ENCODE data around the gene SCARB2. TPM values are rescaled to one million over a fixed set of nuclear protein-coding genes. Genes with fewer than 3 reads are reported as not detected.

Gene SCARB2
- total and polyA plus RNA-seq, 12 donors: 76.6 to 199 (median 105) TPM

DNA sequence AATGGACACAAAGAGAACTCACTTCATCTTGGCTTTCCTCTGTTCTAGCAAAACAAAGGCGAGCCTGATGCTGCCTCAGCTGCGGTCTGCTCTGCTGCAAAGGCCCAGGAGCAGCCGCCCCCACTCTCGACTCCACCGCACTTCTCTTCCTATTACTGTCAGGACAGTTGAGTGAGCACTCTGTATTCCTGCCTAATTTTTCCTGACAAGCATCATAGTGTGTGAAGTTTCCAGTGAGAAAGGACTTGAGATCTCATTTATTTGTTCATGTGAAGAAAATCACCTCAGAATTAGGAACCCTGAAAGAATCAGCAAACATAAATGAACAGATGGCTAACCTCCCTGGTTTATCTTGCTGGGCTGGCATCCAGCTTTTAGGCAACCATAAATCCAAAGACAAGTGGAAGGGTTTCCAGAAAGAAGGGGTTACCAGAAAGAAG lies 15.6 kb downstream of the SCARB2 start:
- peaks cover 14 to 100% (median 86%) of the 10 kb centered on the region in 9 donors for H3K4me1 ChIP-seq
- DNase-seq (peak in 1 of 2 donors; percentile 53), ATAC-seq (peak in 7 of 8 donors; percentile 49 to 84 (median 74))
- H3K9me3 ChIP-seq: peaks cover 0 to 3% (median 0%) of the 10 kb centered on the region in 11 donors
- WGBS, 2 donors: 19 to 34% methylated on average over 5 of the region's 5 CpGs
- peak overlapping the region in 1 of 10 donors; percentile 2 for H3K4me3 ChIP-seq
- intact Hi-C loops (cut with DNase I): no loop called here
- TF ChIP-seq, protein P1, sequence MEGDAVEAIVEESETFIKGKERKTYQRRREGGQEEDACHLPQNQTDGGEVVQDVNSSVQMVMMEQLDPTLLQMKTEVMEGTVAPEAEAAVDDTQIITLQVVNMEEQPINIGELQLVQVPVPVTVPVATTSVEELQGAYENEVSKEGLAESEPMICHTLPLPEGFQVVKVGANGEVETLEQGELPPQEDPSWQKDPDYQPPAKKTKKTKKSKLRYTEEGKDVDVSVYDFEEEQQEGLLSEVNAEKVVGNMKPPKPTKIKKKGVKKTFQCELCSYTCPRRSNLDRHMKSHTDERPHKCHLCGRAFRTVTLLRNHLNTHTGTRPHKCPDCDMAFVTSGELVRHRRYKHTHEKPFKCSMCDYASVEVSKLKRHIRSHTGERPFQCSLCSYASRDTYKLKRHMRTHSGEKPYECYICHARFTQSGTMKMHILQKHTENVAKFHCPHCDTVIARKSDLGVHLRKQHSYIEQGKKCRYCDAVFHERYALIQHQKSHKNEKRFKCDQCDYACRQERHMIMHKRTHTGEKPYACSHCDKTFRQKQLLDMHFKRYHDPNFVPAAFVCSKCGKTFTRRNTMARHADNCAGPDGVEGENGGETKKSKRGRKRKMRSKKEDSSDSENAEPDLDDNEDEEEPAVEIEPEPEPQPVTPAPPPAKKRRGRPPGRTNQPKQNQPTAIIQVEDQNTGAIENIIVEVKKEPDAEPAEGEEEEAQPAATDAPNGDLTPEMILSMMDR (IDR thresholded peaks at IDR 0.05): no peak
- peaks cover 0 to 28% (median 7%) of the 10 kb centered on the region in 9 donors for H3K36me3 ChIP-seq
- no peaks in the 10 kb centered on the region for H3K27me3 ChIP-seq
- peak overlapping the region; percentile 30 to 89 (median 70) for H3K27ac ChIP-seq

DNA sequence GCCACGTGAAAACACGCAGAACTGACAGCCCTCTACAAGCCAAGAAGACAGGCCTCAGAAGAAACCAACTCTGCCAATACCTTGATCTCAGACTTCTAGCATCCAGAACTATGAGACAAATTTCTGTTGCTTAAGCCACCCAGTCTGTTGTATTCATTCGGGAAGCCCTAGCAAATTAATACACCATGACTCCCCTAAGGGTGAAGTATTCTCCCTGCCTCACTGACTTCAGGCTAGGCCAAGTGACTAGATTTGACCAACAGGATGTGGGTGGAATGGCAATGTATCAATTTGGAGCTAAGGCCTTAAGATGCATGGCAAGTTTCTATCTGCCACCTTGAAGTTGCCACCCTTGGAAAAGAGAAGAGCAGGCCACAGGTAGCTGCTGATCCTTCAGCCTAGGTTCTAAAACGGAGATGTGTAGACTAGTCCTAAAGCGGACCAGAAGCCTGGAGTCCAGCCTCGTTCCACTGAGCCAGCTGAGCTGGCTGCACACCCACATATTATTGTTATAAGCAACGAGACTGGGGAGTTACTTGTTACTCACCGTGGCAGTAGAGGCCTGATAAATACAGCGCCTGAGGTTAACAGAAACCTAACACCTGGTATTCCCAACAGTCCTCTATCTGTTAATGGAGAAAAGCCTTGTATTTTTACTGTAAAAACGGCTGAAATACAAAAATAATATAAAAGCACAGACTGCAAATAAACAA lies 16.4 kb downstream of the SCARB2 start:
- TF ChIP-seq, protein P1 (IDR thresholded peaks at IDR 0.05): no peak
- DNase-seq (no peak), ATAC-seq (no peak)
- peaks cover 0 to 36% (median 15%) of the 10 kb centered on the region in 9 donors for H3K36me3 ChIP-seq
- H3K9me3 ChIP-seq: peaks cover 0 to 11% (median 0%) of the 10 kb centered on the region in 11 donors
- intact Hi-C loops (cut with DNase I): no loop called here
- no peak overlapping the region for H3K4me3 ChIP-seq
- WGBS, 2 donors: 69 to 73% methylated on average over 10 of the region's 10 CpGs
- peaks cover 14 to 99% (median 82%) of the 10 kb centered on the region in 9 donors for H3K4me1 ChIP-seq
- H3K27me3 ChIP-seq: no peaks in the 10 kb centered on the region
- H3K27ac ChIP-seq: peak overlapping the region in 9 of 10 donors; percentile 33 to 89 (median 71)

DNA sequence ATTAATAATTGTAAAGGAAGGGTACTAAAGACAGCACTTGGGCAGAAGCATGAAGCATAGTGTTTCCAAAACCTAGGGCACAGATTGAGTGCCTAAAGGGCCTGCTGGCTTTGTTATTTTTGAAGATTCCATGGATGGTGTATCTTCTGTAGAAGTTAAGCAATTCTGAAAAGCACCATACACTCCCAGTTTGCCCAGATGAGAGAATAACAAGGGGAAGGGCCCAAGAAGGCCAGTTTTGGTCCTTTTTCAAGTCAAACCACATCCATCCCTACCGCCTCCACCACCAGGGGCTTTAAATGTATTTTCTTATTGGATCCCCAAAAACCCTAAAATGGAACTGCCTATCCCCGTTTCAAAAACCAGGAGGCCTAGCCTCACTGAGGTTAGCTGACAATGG lies 17.2 kb downstream of the SCARB2 start:
- intact Hi-C loops (cut with DNase I): no loop called here
- Histone ChIP-seq H3K4me3 (no peak overlapping the region), H3K27ac (peak overlapping the region in 5 of 10 donors; percentile 69 to 89 (median 76)), H3K27me3 (no peaks in the 10 kb centered on the region), H3K4me1 (peaks cover 14 to 97% (median 78%) of the 10 kb centered on the region in 9 donors), H3K36me3 (peaks cover 0 to 44% (median 19%) of the 10 kb centered on the region in 9 donors), H3K9me3 (peaks cover 0 to 15% (median 0%) of the 10 kb centered on the region in 11 donors)
- 92 to 99% methylated on average over 2 of the region's 2 CpGs for WGBS, 2 donors
- DNase-seq: no peak
- ATAC-seq: no peak
- TF ChIP-seq, protein P1 (IDR thresholded peaks at IDR 0.05): no peak

DNA sequence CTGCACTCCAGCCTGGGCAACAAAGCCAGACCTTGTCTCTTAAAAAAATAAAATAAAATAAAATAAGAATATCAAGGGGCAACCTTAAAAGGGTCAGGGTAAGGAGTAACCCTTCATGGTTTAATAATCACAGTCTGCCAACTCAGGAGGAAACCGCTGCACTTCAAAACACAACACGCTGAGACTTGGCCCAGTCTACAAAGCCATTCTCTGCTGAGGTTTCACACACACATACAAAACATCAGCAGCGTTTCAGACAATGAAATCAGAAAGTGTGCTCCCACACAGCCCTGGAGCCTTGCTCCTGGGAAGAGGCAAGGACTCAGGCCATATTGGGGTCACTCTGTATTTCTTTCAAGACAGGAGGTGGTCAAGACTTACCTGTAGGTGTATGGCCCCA lies 18.3 kb downstream of the SCARB2 start:
- intact Hi-C loops (cut with DNase I): no loop called here
- peaks cover 14 to 86% (median 69%) of the 10 kb centered on the region in 9 donors for H3K4me1 ChIP-seq

More for the DNA sequence above, 18.3 kb downstream of the SCARB2 start:
- TF ChIP-seq, protein P1 (IDR thresholded peaks at IDR 0.05): no peak
- ATAC-seq (no peak), DNase-seq (no peak)
- H3K36me3 ChIP-seq: peaks cover 0 to 53% (median 19%) of the 10 kb centered on the region in 9 donors
- H3K9me3 ChIP-seq: peaks cover 0 to 17% (median 0%) of the 10 kb centered on the region in 11 donors
- H3K4me3 ChIP-seq: no peak overlapping the region
- WGBS, 2 donors: 69 to 80% methylated on average over 3 of the region's 3 CpGs
- H3K27ac ChIP-seq: peak overlapping the region in 5 of 10 donors; percentile 6 to 89 (median 41)
- H3K27me3 ChIP-seq: no peaks in the 10 kb centered on the region
